GM12878 (cell line): Measurements from ENCODE around the gene INSL3. TPM values are rescaled to one million over a fixed set of nuclear protein-coding genes. Genes with fewer than 3 reads are reported as not detected.

Experiments
- ATAC-seq: fragments of 200-7000 bp; cut with Tn5 transposase; 3 replicates; pipeline ENCODE4 v1.9.1; 2020; ENCODE audit warnings: mild to moderate bottlenecking, moderate library complexity
- BruUV-seq: library from RNA; stranded (reverse); fragments of 400-500 nt; replicated peaks from 2 replicates; lab custom pipeline; 2021; lab: Mats Ljungman, UMichigan
- CTCF ChIA-PET: fragments of 300-600 bp; sonication (Branson Sonifier 250); formaldehyde crosslinking; extraction: SDS; loops from one replicate; lab custom pipeline; 2021; ENCODE audit warnings: inconsistent platforms; lab: Yijun Ruan, JAX
- POLR2A ChIA-PET: fragments of 350-600 bp; formaldehyde crosslinking; extraction: SDS; loops from one replicate; lab custom pipeline; 2021; ENCODE audit warnings: inconsistent platforms; lab: Charles Lee
- RAD21 ChIA-PET: fragments of 300-600 bp; sonication (Branson Sonifier 250); formaldehyde crosslinking; loops from one replicate; lab custom pipeline; 2023; ENCODE audit warnings: antibody characterized with exemption; ENCODE audit not compliant: unreplicated experiment; lab: Charles Lee
- SMC1A ChIA-PET: fragments of 300-600 bp; sonication (Branson Sonifier 250); formaldehyde crosslinking; loops from one replicate; lab custom pipeline; 2023; ENCODE audit not compliant: unreplicated experiment, uncharacterized antibody; lab: Charles Lee
- DNase-seq: peaks from one replicate; pipeline ENCODE4 v3.0.0-alpha.2; 2011; ENCODE audit warnings: low read depth, low spot score
- FAIRE-seq: peaks from 3 replicates; lab custom pipeline; 2011; peaks lifted over from hg19 to GRCh38; lab: Jason Lieb, UNC
- H2AFZ ChIP-seq: 2 replicates; pipeline ENCODE4 v1.6.0; 2011; ENCODE audit warnings: low read depth, low read length, control low read depth; ENCODE audit not compliant: control insufficient read depth
- H3K27ac ChIP-seq: 2 replicates; pipeline ENCODE4 v1.5.1; 2011; ENCODE audit warnings: control low read depth; ENCODE audit not compliant: control insufficient read depth, insufficient read depth
- H3K27me3 ChIP-seq, 2 experiments: replicated peaks in 1 of 2; 2 replicates each; pipeline versions ENCODE4 v1.6.0 to v1.6.1; 2011; ENCODE audit warnings: low read length in 1 of 2; ENCODE audit not compliant: control insufficient read depth in 2 of 2, insufficient read depth in 2 of 2
- H3K36me3 ChIP-seq, 2 experiments: 2 replicates each; pipeline ENCODE4 v1.5.1; 2011; ENCODE audit warnings: low read length in 1 of 2; ENCODE audit not compliant: control insufficient read depth in 2 of 2, insufficient read depth in 2 of 2
- H3K4me1 ChIP-seq: 2 replicates; pipeline ENCODE4 v1.6.1; 2011; ENCODE audit warnings: mild to moderate bottlenecking, low read length, moderate library complexity, mixed read lengths; ENCODE audit not compliant: control insufficient read depth, insufficient read depth
- H3K4me2 ChIP-seq: 2 replicates; pipeline ENCODE4 v1.6.0; 2011; ENCODE audit warnings: control low read depth; ENCODE audit not compliant: control insufficient read depth, insufficient read depth
- H3K4me3 ChIP-seq: fragments of 200-600 bp; sonication (generic); 2 replicates; pipeline ENCODE4 v1.5.1; 2016
- H3K79me2 ChIP-seq: 2 replicates; pipeline ENCODE4 v1.6.0; 2011; ENCODE audit warnings: low read length; ENCODE audit not compliant: control insufficient read depth, insufficient read depth
- H3K9ac ChIP-seq: 2 replicates; pipeline ENCODE4 v1.8.0; 2011; ENCODE audit warnings: low read length, control low read depth, mixed read lengths; ENCODE audit not compliant: control insufficient read depth, insufficient read depth
- H3K9me3 ChIP-seq: replicated peaks from 3 replicates; pipeline ENCODE4 v1.5.1; 2011; ENCODE audit warnings: mild to moderate bottlenecking, low read length; ENCODE audit not compliant: control insufficient read depth, insufficient read depth
- H4K20me1 ChIP-seq: 2 replicates; pipeline ENCODE4 v1.6.0; 2011; ENCODE audit not compliant: control insufficient read depth, insufficient read depth
- CBX5 ChIP-seq: sonication (generic); IDR thresholded peaks from 2 replicates; pipeline ENCODE4 v1.6.1; 2016; ENCODE audit warnings: low read depth, moderate library complexity, mild to moderate bottlenecking, inconsistent platforms
- ESRRA ChIP-seq: IDR thresholded peaks from 2 replicates; pipeline ENCODE4 v1.6.1; 2012; ENCODE audit warnings: mild to moderate bottlenecking, low read length, improper control_type of control experiment
- GATAD2B ChIP-seq: fragments of 450-650 bp; conservative IDR thresholded peaks from 2 replicates; pipeline ENCODE4 v1.6.1; 2017; ENCODE audit warnings: low read depth, mild to moderate bottlenecking, moderate library complexity
- HCFC1 ChIP-seq: fragments of 150-350 bp; IDR thresholded peaks from 2 replicates; pipeline ENCODE4 v1.6.1; 2014; ENCODE audit warnings: low read length
- LARP7 ChIP-seq: fragments of 450-650 bp; IDR thresholded peaks from 2 replicates; pipeline ENCODE4 v1.6.1; 2017; ENCODE audit warnings: mild to moderate bottlenecking
- NR2C2 ChIP-seq: IDR thresholded peaks from 2 replicates; pipeline ENCODE4 v1.6.1; 2011; ENCODE audit warnings: borderline replicate concordance, low read depth; ENCODE audit not compliant: control insufficient read depth, insufficient read length
- NRF1 ChIP-seq: conservative IDR thresholded peaks from 2 replicates; pipeline ENCODE4 v1.6.1; 2011; ENCODE audit warnings: mild to moderate bottlenecking, low read depth, low read length, improper control_type of control experiment
- POLR2A ChIP-seq: IDR thresholded peaks from 2 replicates; pipeline ENCODE4 v1.6.1; 2011; ENCODE audit warnings: low read depth, mild to moderate bottlenecking, low read length
- POU2F2 ChIP-seq: IDR thresholded peaks from 3 replicates; pipeline ENCODE4 v1.6.1; 2011; ENCODE audit warnings: low read depth, mild to moderate bottlenecking, low read length, borderline replicate concordance
- RCOR1 ChIP-seq: conservative IDR thresholded peaks from 2 replicates; pipeline ENCODE4 v1.6.1; 2012; ENCODE audit warnings: low read depth, low read length, improper control_type of control experiment
- SIN3A ChIP-seq: IDR thresholded peaks from 2 replicates; pipeline ENCODE4 v1.6.1; 2012; ENCODE audit warnings: low read depth, low read length, improper control_type of control experiment
- SMARCA5 ChIP-seq: fragments of 450-650 bp; IDR thresholded peaks from 2 replicates; pipeline ENCODE4 v1.6.1; 2017; ENCODE audit warnings: mild to moderate bottlenecking
- SPI1 ChIP-seq: IDR thresholded peaks from 2 replicates; pipeline ENCODE4 v1.6.1; 2011; ENCODE audit warnings: low read depth, mild to moderate bottlenecking, low read length, moderate library complexity, borderline replicate concordance; ENCODE audit not compliant: insufficient read depth
- TARDBP ChIP-seq: IDR thresholded peaks from 2 replicates; pipeline ENCODE4 v1.6.1; 2016; ENCODE audit warnings: borderline replicate concordance
- WRNIP1 ChIP-seq: IDR thresholded peaks from 2 replicates; pipeline ENCODE4 v1.6.1; 2011; ENCODE audit warnings: low read depth, low read length, improper control_type of control experiment, borderline replicate concordance
- ZZZ3 ChIP-seq: IDR thresholded peaks from 2 replicates; pipeline ENCODE4 v1.6.1; 2011; ENCODE audit warnings: low read depth; ENCODE audit not compliant: control insufficient read depth, insufficient read length
- WGBS: methylation state at CpG from one replicate; pipeline ENCODE4 v1.1.6; 2016; ENCODE audit warnings: low lambda C conversion rate; ENCODE audit not compliant: insufficient replicate concordance, insufficient coverage; ENCODE audit errors: missing lambda C conversion rate; 5-methylcytosine and 5-hydroxymethylcytosine counted together
- in situ Hi-C: fragments of 300-500 bp; cut with MboI; formaldehyde crosslinking; loops from 9 replicates; pipeline ENCODE4 v1.14.3; 2018; ENCODE audit warnings: mixed read lengths
- intact Hi-C: fragments of 100-400 bp; cut with micrococcal nuclease; formaldehyde crosslinking; loops from one replicate; pipeline ENCODE4 v1.14.2; 2022; ENCODE audit not compliant: unreplicated experiment
- polyA plus RNA-seq, 11 experiments: library from polyadenylated mRNA; depleted of rRNA in 4 of 11; unstranded in 6 of 11; stranded (reverse) in 5 of 11; fragments of >200 nt; fragmentation: Nextera tagmentation in 4 of 11; fragmentation: Illumina TruSeq in 1 of 11; extraction: Ambion mirVana in 4 of 11; extraction: Trizol in 1 of 11; gene quantifications; 1 replicate in 1 of 11; 2 replicates in 10 of 11; pipeline versions ENCODE4 v1.2.1 to v1.2.3, GENCODE V29; 2011 to 2016; ENCODE audit warnings: inconsistent platforms in 2 of 11, missing spikeins in 2 of 11, low read depth in 1 of 11
- total RNA-seq, 4 experiments: library from RNA; depleted of rRNA in 3 of 4; stranded (reverse); fragments of >200 nt in 3 of 4; fragmentation: Illumina TruSeq in 1 of 4; extraction: Trizol in 1 of 4; gene quantifications; 2 replicates each; pipeline versions ENCODE4 v1.2.1 to v1.2.3, GENCODE V29; 2013 to 2021
- TF ChIP-seq, protein P1 (sequence below): fragments of 450-650 bp; formaldehyde crosslinking; IDR thresholded peaks from 2 replicates; pipeline ENCODE4 v1.5.0; 2022; ENCODE audit warnings: mild to moderate bottlenecking, missing genetic modification characterization

INSL3 gene
- total and polyA plus RNA-seq, 10 of the 15 experiments (the other 5 are each of a cell fraction or from before 2014, with no cell fraction given) = 0.27 to 1.9 (median 0.70) TPM

DNA sequence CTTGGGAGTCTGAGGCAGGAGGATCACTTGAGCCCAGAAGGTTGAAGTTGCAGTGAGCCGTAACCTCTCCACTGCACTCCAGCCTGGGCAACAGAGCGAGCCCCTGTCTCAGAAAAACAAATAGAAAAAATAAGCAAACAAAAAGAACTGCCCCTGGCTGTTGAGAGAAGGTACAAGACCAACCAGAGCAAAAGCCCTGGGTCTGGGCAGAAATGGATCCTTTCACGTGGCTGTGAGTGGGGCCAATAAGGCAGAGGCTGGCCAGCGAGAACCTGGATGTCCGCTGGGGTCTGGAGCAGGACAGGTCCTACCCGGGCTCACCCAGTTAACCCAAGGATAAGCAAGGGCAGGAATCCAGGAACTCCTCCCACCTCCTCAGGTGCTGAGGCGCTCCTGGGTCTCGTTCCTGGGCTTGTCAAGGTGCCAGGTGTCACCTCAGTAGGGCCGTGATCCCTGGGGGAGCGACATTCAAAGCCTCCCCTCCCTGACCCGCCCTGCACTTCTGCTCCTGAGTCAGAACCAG lies 45.7 kb upstream of the INSL3 start:
- RAD21 ChIA-PET = no interaction called here
- WGBS = 41% methylated on average over 11 of the region's 11 CpGs
- H3K4me1 ChIP-seq = peaks cover 8% of the 10 kb centered on the region
- in situ Hi-C loops = loop anchor here (5.0 kb wide), 2 partner anchors 60 to 120 kb away; no protein-coding TSS in a partner anchor
- no peak for ATAC-seq
- H2AFZ ChIP-seq = no peak overlapping the region
- H3K27me3 ChIP-seq = no peaks in the 10 kb centered on the region; a peak in 1 of 4 replicates
- H3K27ac ChIP-seq = no peak overlapping the region
- H3K79me2 ChIP-seq = peaks cover 7% of the 10 kb centered on the region
- peaks cover 10% of the 10 kb centered on the region for H4K20me1 ChIP-seq
- SMC1A ChIA-PET = no interaction called here
- CTCF ChIA-PET = no interaction called here
- H3K4me3 ChIP-seq = no peak overlapping the region
- POLR2A ChIA-PET = no interaction called here
- TF ChIP-seq GATAD2B (no peak), WRNIP1 (no peak), POU2F2 (no peak), NR2C2 (no peak), RCOR1 (no peak), NRF1 (no peak), LARP7 (no peak), TARDBP (no peak), ESRRA (no peak), ZZZ3 (no peak), SMARCA5 (no peak), SPI1 (no peak), POLR2A (no peak), CBX5 (no peak), HCFC1 (no peak), SIN3A (no peak)
- TF ChIP-seq, protein P1, sequence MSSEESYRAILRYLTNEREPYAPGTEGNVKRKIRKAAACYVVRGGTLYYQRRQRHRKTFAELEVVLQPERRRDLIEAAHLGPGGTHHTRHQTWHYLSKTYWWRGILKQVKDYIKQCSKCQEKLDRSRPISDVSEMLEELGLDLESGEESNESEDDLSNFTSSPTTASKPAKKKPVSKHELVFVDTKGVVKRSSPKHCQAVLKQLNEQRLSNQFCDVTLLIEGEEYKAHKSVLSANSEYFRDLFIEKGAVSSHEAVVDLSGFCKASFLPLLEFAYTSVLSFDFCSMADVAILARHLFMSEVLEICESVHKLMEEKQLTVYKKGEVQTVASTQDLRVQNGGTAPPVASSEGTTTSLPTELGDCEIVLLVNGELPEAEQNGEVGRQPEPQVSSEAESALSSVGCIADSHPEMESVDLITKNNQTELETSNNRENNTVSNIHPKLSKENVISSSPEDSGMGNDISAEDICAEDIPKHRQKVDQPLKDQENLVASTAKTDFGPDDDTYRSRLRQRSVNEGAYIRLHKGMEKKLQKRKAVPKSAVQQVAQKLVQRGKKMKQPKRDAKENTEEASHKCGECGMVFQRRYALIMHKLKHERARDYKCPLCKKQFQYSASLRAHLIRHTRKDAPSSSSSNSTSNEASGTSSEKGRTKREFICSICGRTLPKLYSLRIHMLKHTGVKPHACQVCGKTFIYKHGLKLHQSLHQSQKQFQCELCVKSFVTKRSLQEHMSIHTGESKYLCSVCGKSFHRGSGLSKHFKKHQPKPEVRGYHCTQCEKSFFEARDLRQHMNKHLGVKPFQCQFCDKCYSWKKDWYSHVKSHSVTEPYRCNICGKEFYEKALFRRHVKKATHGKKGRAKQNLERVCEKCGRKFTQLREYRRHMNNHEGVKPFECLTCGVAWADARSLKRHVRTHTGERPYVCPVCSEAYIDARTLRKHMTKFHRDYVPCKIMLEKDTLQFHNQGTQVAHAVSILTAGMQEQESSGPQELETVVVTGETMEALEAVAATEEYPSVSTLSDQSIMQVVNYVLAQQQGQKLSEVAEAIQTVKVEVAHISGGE (CRISPR knock-in tag) = no peak
- no peak overlapping the region for H3K4me2 ChIP-seq
- peaks cover 12 to 23% of the 10 kb centered on the region in 2 experiments for H3K36me3 ChIP-seq
- no peak for DNase-seq
- no peak overlapping the region for H3K9ac ChIP-seq
- H3K9me3 ChIP-seq = no peaks in the 10 kb centered on the region
- FAIRE-seq = no peak
- intact Hi-C loops = no loop called here
- no TSS peak for BruUV-seq
